HepG2 (cell line): ENCODE results near the gene PAFAH1B1.

ENCODE experiments used
- ATF3 ChIP-seq: sonication (generic); formaldehyde crosslinking; IDR thresholded peaks from 2 replicates; pipeline ENCODE4 v1.4.0; 2020; ENCODE audit warnings: missing genetic modification reagents
- CTCF ChIP-seq: sonication (generic); formaldehyde crosslinking; IDR thresholded peaks from 2 replicates; pipeline ENCODE4 v1.5.0; 2020; ENCODE audit warnings: mild to moderate bottlenecking, missing genetic modification reagents, moderate library complexity
- DNMT1 ChIP-seq: sonication (generic); formaldehyde crosslinking; IDR thresholded peaks from 2 replicates; pipeline ENCODE4 v1.5.1; 2020; ENCODE audit warnings: mild to moderate bottlenecking, missing genetic modification reagents
- ELF3 ChIP-seq: IDR thresholded peaks from 2 replicates; pipeline ENCODE4 v1.6.1; 2016; ENCODE audit warnings: missing genetic modification reagents, missing compliant biosample characterization
- GLMP ChIP-seq: sonication (generic); formaldehyde crosslinking; IDR thresholded peaks from 2 replicates; pipeline ENCODE4 v1.9.0; 2021; ENCODE audit warnings: missing genetic modification reagents, mild to moderate bottlenecking, borderline replicate concordance
- KAT8 ChIP-seq: IDR thresholded peaks from 2 replicates; pipeline ENCODE4 v1.6.1; 2016; ENCODE audit warnings: missing genetic modification reagents, missing compliant biosample characterization
- POLR2A ChIP-seq, 2 experiments: IDR thresholded peaks; 2 replicates each; pipeline ENCODE4 v1.6.1; 2011; ENCODE audit warnings: low read depth in 2 of 2, low read length in 2 of 2, mild to moderate bottlenecking in 1 of 2, moderate library complexity in 1 of 2; ENCODE audit not compliant: insufficient read depth in 1 of 2
- REST ChIP-seq, 2 experiments: IDR thresholded peaks; 2 replicates each; pipeline ENCODE4 v1.6.1; 2011 to 2012; ENCODE audit warnings: low read length in 2 of 2, borderline replicate concordance in 1 of 2, low read depth in 1 of 2, mild to moderate bottlenecking in 1 of 2, moderate library complexity in 1 of 2
- TCF7 ChIP-seq: sonication (generic); IDR thresholded peaks from 2 replicates; pipeline ENCODE4 v1.6.1; 2016; ENCODE audit warnings: antibody characterized with exemption, low read depth
- ZBTB40 ChIP-seq, 2 experiments: fragments of 450-650 bp in 1 of 2; sonication (generic) in 1 of 2; formaldehyde crosslinking in 1 of 2; IDR thresholded peaks; 2 replicates each; pipeline versions ENCODE4 v1.6.1 to v1.8.0; 2016 to 2022; ENCODE audit warnings: antibody characterized with exemption in 1 of 2, mild to moderate bottlenecking in 1 of 2, missing genetic modification reagents in 1 of 2
- ZNF570 ChIP-seq: sonication (generic); formaldehyde crosslinking; IDR thresholded peaks from 2 replicates; pipeline ENCODE4 v1.4.0; 2020; ENCODE audit warnings: mild to moderate bottlenecking, missing genetic modification reagents, borderline replicate concordance
- ZNF646 ChIP-seq: sonication (generic); formaldehyde crosslinking; IDR thresholded peaks from 2 replicates; pipeline ENCODE4 v1.9.0; 2021; ENCODE audit warnings: mild to moderate bottlenecking, missing genetic modification reagents
- ZNF724P ChIP-seq: sonication (generic); formaldehyde crosslinking; IDR thresholded peaks from 2 replicates; pipeline ENCODE4 v1.8.0; 2022; ENCODE audit warnings: missing genetic modification reagents, borderline replicate concordance

GRCh38 chr17:2704890-2705248 lies 111.4 kb downstream of the PAFAH1B1 start:
- TF ChIP-seq REST (IDR thresholded peaks at IDR 0.05; ENCODE audit: borderline replicate concordance in 1 of 2, low read depth in 1 of 2, low read length in 2 of 2) (no peak), ATF3 (CRISPR knock-in tag) (no peak), ZNF646 (CRISPR knock-in tag) (no peak), TCF7 (no peak), CTCF (CRISPR knock-in tag) (no peak), POLR2A (IDR thresholded peaks at IDR 0.05; ENCODE audit: insufficient read depth in 1 of 2, low read depth in 2 of 2, low read length in 2 of 2) (no peak), DNMT1 (no peak), KAT8 (no peak), GLMP (CRISPR knock-in tag) (no peak), ZNF570 (CRISPR knock-in tag) (no peak), ZBTB40 (IDR thresholded peaks at IDR 0.05) (no peak), ZBTB40 (CRISPR knock-in tag; IDR thresholded peaks at IDR 0.05) (no peak), ELF3 (CRISPR knock-in tag) (no peak), ZNF724P (CRISPR knock-in tag) (no peak)
